Measurements from ENCODE around the gene SLC20A1. TPM values are rescaled to one million over a fixed set of nuclear protein-coding genes. Genes with fewer than 3 reads are reported as not detected.

Gene SLC20A1
- polyA plus RNA-seq, 10 donors, result 16.1 to 32.4 (median 21.9) TPM

- no peak for DNase-seq
Observed at GRCh38 chr2:112623913-112624777, 21.6 kb upstream of the SLC20A1 start.

GRCh38 chr2:112625474-112626114 is 20.1 kb upstream of the SLC20A1 start:
- DNase-seq, result no peak

DNA sequence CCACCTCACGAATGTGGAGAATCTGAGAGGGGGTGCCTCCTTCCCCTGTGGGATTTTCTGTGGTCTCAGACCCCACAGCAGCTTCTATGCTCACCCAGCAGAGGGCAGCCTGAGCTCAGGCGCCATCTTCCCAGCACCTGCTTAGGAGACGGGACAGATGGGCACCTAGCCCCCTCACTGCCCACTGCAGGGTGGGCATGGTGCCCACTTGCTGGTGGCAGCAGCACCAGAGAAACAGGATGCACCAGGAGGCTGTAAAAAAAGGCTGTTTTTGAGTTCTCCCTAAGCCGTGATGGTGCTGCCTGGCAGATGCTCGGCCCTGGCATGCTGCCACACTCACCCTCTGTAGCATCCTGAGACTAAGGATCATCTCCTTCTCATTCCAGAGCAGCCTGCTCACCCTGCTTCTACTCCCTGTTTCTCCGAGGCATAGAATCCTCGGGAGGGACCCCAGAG is 19.1 kb upstream of the SLC20A1 start:
- peak; percentile 43 to 69 (median 44) for DNase-seq

- DNase-seq, result peak; percentile 30 to 87 (median 62)
Observed at GRCh38 chr2:112627060-112628040, 18.4 kb upstream of the SLC20A1 start.

DNA sequence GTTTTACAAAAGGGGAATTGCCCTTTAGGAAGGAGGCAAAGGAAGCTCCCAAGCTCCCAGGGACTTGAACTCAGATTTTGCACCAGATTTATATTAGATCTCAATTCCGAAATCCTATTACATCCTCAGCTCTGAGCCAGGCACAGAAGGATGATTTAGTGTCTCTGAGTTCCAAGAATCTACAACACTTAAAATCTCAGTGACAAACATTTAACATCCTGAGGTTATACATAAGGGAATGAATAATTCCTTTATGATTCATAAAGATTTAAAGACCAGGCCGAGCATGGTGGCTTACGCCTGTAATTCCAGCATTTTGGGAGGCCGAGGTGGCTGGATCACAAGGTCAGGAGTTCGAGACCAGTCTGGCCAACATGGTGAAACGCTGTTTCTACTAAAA is 16.5 kb upstream of the SLC20A1 start:
- DNase-seq, result no peak

GRCh38 chr2:112629823-112630222 is 15.9 kb upstream of the SLC20A1 start:
- DNase-seq, result no peak

- DNase-seq, result no peak
Observed at GRCh38 chr2:112630268-112630667, 15.5 kb upstream of the SLC20A1 start.

DNA sequence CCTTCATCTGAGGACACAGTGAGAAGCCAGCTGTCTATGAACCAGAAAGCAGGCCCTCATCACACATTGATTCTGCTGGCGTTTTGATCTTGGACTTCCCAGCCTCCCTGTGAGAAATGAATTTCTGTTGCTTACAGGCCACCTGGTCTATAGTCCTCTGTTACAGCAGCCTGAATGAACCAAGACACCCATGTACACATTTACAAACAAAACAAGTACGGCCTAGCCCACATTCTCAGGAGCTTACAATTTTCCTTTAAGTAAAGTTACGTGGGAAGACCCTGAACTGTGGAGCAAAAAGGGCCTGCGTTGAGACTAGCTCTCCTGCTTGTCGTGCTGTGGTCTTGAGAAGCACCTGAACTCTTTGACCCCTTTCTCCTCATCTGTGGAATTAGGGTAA is 12.0 kb upstream of the SLC20A1 start:
- no peak for DNase-seq

- no peak for DNase-seq
Observed at GRCh38 chr2:112634153-112634873, 11.4 kb upstream of the SLC20A1 start.

- DNase-seq, result no peak
Observed at GRCh38 chr2:112634874-112635157, 10.9 kb upstream of the SLC20A1 start.

DNA sequence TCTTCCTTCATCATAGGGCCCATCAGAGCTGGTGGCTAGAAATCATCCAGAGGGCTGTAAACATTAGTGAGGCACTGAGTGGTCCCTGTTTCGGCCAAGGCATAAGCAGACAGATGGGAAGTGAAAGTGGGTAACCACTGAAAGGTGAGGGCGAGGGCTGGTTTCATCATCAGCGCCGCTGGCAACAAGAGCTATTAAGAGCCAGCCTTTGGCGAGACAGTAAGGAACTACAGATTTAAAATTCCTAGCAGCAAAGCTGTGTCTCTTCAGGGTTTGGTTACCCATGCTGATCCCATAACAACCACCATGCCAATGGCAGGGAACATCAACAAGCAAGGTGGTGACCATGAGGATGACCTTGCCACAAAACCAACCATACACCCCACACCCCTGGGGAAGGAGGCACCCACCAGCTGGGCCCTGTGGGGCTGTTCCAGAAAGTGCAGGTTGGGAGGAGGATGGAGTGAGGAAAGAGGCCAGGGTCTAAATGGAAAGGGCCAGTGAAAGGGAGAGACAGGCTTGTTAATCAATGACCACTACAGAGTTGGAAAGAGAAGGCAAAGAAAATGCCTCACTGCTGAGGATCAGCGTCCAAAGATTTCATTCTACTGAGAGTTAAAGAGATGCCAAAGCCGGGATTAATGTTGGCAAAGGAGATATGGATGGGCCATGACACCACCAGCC is 9.0 kb upstream of the SLC20A1 start:
- no peak for DNase-seq

GRCh38 chr2:112637289-112637660 is 8.5 kb upstream of the SLC20A1 start:
- no peak for DNase-seq

- no peak for DNase-seq
Observed at GRCh38 chr2:112639936-112640335, 5.8 kb upstream of the SLC20A1 start.

DNA sequence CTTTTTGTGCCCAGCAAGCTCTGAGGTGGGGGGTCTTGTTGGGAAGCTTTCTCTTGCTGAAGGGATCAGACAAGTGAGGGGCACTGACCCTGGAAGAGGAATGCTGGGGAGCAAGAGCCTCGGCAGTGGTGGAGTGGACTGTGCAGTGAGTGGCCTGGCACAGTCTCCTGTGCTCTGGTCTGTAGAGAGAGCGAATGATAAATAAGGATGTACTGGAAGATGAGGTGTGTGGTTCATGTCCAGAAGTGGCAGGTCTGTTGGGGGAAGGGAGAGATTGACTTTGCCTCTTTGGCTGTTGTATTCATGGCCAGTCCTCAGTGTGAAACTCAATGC is 5.3 kb upstream of the SLC20A1 start:
- no peak for DNase-seq

DNA sequence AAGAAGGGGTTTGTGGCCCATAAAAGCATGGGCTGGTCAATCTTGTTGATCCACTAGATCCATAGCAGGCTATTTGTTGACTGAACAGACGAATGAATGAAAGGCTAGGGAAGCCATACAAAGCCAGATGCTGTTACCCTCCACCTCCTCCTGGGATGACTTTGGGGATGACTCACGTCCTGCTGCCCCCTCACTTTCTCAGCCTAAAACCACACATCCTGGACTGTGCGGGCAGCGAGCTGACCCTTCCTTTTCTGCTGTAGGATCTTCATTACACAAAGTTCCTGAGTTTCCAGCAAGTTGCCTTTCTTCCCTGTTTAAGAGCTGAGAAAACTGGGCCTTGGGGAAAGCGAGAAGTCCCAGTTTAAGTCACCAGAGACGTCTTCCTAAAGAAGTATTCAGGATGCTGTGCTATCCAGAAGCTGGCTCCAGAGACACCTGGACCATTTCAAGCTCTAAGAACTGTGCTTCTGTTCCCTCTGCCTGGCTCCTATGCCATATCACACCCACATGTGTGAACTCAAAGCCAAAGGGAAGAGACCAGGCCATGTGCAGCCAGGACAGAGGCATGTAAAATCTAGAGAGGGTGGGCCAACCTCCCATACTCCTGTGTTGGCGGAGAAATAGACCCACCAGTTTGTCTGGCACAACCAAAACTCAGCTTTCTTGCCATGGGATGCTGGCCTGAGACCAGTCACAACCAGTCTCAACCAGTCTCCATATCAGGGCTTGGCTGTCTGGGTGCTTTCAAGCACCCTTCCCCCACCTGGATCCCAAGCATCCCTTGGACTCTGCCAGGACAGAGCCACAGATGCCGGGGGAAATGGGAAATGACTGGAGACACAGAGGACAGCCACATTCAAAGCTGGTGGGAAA is 4.7 kb upstream of the SLC20A1 start:
- no peak for DNase-seq

DNA sequence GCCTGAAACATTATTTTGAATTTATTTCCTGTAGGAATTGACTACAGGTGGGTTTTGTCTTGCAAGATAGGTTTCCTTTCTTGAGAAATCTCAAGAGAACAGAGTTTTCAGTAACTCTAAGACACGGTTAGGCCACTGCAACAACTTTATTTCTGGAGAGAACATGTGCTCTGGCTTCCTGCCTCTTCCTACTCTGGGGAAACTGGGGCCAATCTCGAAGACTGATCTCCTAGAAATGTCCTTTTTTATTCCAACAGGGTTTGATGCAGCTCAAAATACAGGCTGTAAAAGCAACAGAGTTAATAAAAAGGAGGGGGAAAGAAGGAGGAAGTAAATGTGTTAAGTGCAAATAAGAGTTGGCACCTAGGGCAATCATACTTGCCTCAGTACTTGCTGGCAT is 4.0 kb upstream of the SLC20A1 start:
- DNase-seq, result peak in 1 of 3 donors; percentile 63

GRCh38 chr2:112642561-112642960 is 3.2 kb upstream of the SLC20A1 start:
- no peak for DNase-seq

GRCh38 chr2:112642966-112643365 is 2.8 kb upstream of the SLC20A1 start:
- DNase-seq, result no peak

DNA sequence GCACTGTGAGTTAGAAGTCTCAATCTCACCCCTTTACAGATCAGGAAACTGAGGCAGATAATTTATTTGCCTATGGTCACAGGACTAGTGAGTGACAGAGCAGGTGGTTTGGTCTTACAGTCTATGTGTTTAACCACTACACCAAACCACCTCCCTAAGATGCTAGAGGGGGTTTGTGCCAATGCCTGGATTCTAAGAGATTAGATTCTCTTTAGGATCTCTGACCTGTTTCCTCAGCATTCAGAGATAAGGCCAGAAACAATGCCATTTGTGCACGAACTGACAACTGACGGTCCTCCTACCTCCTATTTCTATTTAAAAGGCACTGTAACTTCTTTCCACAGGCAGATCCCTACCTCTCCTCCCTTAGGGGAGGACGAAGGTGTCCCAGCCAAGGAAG is 2.3 kb upstream of the SLC20A1 start:
- DNase-seq, result no peak
